Activated gamma-delta T cell treated with Interleukin-2 at 50 U/mL for 16 hours (primary cell): ENCODE results near the gene SPPL2A.
A peak's percentile ranks its signal among the peaks of the same experiment; 100 is the strongest.
"Not testable (repeated sequence)": the region's sequence is repeated elsewhere in the genome, so short reads cannot be mapped to it uniquely, and the experiment has no call there.

Experiments
- DNase-seq: peaks from one replicate; pipeline ENCODE4 v3.0.0-alpha.2; 2020

SPPL2A gene

DNA sequence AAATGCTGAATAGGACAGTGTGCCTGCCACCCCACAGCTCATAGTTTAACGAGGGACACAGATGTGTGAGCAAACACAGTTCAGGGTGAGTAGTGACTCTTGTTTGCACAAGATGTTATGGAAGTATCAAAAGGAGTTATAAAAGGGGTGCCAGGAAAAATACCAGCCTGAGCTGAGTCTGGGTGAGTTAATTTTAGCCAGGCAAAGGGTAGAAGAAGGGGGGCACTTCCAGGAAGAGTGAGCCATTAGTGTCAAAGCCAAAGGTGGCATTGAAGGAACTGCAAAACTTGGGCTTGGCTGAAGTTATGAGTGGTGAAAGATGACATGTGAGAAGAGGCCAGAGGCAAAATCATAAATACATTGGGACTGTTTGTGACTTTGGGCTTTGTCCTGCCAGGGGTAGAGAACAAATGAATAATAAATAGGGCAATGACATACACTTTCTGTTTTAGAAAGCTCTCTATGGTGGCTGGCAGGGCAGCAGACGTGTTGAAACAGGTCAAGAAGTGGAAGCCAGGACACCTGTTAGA lies 1.9 kb upstream of the SPPL2A start:
- no peak for DNase-seq

GRCh38 chr15:50764461-50765194 lies 878 bp downstream of the SPPL2A start:
- no peak for DNase-seq

DNA sequence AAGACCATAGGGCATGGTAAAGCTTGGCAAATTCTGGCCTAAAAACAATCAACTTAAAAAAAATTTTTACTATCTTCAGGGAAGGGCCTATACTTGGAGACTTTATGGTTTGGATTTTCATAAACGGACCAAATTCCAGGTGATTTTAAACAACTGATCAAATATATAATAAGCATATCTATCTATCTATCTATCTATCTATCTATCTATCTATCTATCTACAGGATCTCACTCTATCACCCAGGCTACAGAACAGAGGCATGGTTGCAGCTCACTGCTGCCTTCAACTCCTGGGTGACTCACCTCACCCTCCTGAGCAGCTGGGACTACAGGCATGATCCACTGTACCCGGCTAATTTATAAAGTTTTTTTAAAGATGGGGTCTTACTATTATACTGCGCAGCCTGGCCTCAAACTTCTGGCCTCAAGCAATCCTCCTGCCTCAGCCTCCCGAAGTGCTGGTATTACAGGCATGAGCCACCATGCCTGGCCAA lies 6.7 kb downstream of the SPPL2A start:
- no peak for DNase-seq

- no peak for DNase-seq
Observed at GRCh38 chr15:50753463-50753862, 12.0 kb downstream of the SPPL2A start.

DNA sequence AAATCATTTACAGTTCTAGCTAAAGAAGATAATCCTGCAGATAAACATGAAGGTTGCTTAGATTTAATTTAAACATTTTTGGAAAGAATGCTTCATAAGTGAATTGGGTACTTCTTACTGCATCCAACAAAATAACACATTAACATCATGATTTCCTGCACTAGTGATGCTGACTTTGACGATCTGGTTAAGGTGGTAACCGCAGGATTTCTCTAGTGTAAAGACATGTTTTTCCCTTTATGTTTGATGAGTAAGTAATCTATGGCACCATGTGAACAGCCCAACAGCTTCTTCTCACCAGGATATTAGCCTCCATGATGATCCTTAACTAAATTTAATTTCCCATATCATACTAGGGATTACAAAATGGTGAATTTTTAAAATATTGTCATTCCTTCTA lies 14.1 kb downstream of the SPPL2A start:
- no peak for DNase-seq

GRCh38 chr15:50750227-50750705 lies 15.2 kb downstream of the SPPL2A start:
- DNase-seq: no peak

- no peak for DNase-seq
Observed at GRCh38 chr15:50747523-50747922, 18.0 kb downstream of the SPPL2A start.

- DNase-seq: no peak
Observed at GRCh38 chr15:50744601-50745000, 20.9 kb downstream of the SPPL2A start.

DNA sequence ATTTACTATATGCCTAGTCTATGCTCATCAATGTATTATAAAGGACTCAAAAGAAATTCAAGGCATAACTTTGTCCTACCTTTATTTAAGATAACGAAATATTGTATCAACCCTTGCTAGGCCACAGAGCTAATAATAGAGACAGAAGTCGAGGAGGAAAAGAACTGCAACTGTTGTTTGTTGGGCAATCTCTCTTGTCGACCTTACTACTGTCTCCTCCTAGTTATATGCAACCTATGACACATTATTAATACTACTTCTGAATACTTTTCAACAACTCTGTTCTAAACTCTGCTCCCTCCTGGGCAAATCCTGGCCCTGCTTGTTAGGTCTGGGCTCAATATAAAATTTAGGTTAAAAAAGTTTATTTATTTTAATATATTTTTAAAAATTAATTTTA lies 24.6 kb downstream of the SPPL2A start:
- DNase-seq: no peak

DNA sequence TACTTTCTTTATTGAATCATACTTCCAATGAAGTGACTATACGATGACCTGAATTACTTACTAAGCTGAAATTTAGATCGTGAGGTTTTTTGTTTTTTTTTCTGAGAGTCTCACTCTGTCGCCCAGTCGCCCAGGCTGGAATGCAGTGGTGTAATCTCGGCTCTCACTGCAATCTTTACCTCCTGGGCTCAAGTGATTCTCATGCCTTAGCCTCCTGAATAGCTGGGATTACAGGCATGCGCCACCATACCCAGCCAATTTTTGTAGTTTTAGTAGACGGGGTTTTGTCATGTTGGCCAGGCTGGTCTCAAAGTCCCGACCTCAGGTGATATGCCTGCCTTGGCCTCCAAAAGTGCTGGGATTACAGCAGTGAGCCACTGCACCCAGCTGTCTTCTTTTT lies 28.7 kb downstream of the SPPL2A start:
- DNase-seq: no peak

GRCh38 chr15:50735156-50735555 lies 30.4 kb downstream of the SPPL2A start:
- no peak for DNase-seq

DNA sequence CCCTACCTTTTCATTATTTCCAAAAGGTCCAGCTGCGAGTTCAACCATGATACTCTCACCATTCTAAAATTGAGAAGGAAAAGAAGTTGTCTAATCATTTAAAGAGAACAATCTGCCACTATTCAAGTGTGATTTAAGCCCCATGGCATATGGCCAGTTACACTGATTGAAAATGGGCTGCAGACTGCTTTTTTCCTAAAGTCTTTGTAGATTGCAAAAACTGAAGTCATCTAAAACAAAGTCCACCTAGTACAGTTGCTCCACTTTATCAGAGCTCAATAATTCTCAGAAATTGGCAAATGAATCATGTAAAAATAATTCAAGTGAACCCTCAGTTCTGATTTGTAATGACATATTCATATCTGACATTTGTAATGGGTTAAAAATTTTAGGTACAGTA lies 39.2 kb downstream of the SPPL2A start:
- DNase-seq: no peak

DNA sequence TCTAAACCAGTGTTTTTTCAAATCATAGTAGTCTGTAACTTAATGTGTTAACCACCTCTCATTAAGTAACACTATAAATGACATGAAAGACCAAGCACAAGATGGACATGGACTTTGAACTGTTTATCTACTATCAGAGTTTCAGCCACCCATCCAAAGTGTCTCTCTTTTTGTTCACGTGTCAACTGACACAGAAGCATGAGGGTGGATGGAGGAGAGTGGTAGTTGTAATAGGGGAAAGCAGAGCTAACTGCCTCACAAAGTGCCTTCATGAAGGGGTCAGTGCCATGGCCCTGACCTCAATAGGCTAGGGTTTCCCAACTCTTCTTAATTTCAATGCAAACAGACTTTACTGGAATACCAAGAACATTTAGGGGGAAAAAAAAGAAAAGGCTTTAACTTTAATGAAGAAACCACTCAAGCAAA lies 46.8 kb downstream of the SPPL2A start:
- DNase-seq: no peak

DNA sequence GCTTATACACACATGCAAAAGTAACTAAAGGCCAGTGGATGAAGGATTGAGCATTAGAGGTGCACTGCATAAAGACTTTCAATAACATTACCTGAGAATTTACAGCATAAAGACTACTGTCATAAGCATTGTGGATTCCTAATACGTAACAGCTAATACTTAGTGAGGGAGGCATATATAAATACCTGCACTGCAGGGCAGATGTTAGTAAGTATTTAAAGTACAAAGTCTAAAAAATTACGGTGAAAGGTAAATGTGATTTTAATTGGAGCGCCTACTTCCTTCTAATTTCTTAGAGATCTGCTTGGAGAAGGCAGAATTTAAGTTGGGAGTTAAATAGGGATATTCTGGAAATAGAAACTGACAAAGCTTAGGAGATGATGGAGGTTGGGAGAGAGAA lies 53.5 kb downstream of the SPPL2A start:
- no peak for DNase-seq

GRCh38 chr15:50710585-50710984 lies 54.9 kb downstream of the SPPL2A start:
- DNase-seq: no peak

DNA sequence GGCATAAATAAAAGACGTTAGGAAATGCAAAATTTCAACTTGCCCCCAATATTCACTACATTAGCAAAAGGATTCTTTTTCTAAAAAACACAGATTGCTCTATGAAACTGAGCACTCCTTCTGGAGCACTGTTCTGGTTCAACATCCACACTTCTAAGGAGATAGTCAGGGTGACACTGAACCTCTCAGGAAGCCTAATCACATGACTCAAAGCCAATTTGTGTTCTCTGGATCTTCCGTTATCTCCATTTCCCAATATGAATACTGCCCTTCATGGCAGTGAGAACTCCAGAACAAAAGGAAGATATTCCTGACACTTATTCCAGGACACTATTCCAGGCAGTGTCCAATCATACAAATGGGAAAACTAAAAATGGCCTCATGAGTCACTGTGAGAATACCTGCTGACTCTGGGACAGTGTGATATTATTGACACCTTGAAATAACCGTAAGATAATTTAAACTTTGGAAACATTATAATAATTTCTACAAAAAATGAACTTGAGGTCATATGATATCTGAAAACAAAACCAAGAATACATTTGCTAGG lies 57.6 kb downstream of the SPPL2A start:
- no peak for DNase-seq

- no peak for DNase-seq
Observed at GRCh38 chr15:50702762-50703334, 62.7 kb downstream of the SPPL2A start.

- no peak for DNase-seq
Observed at GRCh38 chr15:50698101-50698500, 67.4 kb downstream of the SPPL2A start.

GRCh38 chr15:50697109-50697797 lies 68.3 kb downstream of the SPPL2A start:
- no peak for DNase-seq

DNA sequence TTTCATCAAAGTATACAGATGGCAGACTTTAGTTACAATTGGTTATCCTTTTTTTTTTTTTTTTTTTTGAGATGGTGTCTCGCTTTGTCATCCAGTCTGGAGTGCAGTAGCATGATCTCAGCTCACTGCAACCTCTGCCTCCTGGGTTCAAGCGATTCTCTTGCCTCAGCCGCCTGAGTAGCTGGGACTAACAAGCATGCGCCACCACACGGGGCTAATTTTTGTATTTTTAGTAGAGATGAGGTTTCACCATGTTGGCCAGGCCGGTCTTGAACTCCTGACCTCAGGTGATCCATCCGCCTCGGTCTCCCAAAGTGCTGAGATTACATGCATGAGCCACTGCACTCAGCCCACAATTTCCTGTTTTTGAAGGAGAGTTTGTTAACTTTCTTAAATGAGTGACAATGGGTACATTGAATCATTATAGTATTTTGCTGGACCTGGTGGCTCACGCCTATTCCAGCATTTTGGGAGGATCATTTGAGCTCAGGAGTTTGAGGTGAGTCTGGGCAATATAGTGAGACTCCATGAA lies 70.8 kb downstream of the SPPL2A start:
- not testable (repeated sequence) for DNase-seq

DNA sequence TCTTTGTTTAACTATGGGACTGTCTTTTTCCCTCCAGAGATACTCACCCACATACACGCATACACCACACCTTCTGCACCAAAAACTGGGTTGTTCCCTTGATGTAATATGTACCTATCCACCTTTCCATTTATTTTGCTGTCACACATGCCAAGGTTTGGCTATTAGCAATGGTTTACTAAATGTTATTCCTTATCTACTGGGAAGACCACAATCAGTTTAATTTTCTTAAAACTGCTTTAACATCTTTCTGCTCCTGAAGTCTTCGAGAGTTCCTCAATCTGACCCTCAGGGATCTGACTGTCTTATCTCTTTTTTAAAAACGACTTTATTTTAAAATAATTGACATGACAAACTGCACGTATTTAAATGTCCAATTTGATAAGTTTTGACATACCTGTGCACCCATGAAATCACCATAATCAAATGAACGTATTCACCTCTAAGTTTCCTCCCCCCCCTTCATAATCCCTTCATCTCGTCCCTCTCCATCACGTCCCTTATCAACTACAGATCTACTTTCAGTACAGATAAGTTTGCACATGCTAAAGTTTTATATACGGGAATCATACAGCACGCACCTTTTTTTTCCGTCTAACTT lies 78.1 kb downstream of the SPPL2A start:
- DNase-seq: no peak

GRCh38 chr15:50686469-50687301 lies 78.8 kb downstream of the SPPL2A start, which contains the start of gene TRPM7:
TSS of gene TRPM7 (minus strand) at chr15:50686797. CDS start at chr15:50686533, 264 bp downstream.
- peak; percentile 81 for DNase-seq
